HepG2 (cell line): ENCODE data around the gene FKBP1B. TPM values are rescaled to one million over a fixed set of nuclear protein-coding genes. Genes with fewer than 3 reads are reported as not detected.

Experiments
- CBX1 ChIP-seq: IDR thresholded peaks from one replicate; pipeline ENCODE4 v1.6.1; 2016; ENCODE audit warnings: antibody characterized with exemption, low read depth
- CEBPG ChIP-seq: IDR thresholded peaks from 2 replicates; pipeline ENCODE4 v1.6.1; 2016
- HDAC1 ChIP-seq: sonication (generic); formaldehyde crosslinking; IDR thresholded peaks from 2 replicates; pipeline ENCODE4 v1.5.1; 2020; ENCODE audit warnings: mild to moderate bottlenecking, missing genetic modification reagents
- HES4 ChIP-seq: sonication (generic); formaldehyde crosslinking; IDR thresholded peaks from 2 replicates; pipeline ENCODE4 v1.9.0; 2021; ENCODE audit warnings: mild to moderate bottlenecking, missing genetic modification reagents, borderline replicate concordance
- KDM5B ChIP-seq: sonication (generic); formaldehyde crosslinking; IDR thresholded peaks from 2 replicates; pipeline ENCODE4 v1.4.0; 2020; ENCODE audit warnings: missing genetic modification reagents, mild to moderate bottlenecking, borderline replicate concordance
- MAZ ChIP-seq, 2 experiments: sonication (generic) in 1 of 2; formaldehyde crosslinking in 1 of 2; IDR thresholded peaks; 2 replicates each; pipeline versions ENCODE4 v1.5.0 to v1.6.1; 2012 to 2020; ENCODE audit warnings: low read depth in 2 of 2, mild to moderate bottlenecking in 2 of 2, borderline replicate concordance in 1 of 2, improper control_type of control experiment in 1 of 2, low read length in 1 of 2, missing genetic modification reagents in 1 of 2, moderate library complexity in 1 of 2
- NR2F2 ChIP-seq: IDR thresholded peaks from 2 replicates; pipeline ENCODE4 v1.6.1; 2012; ENCODE audit warnings: low read depth, inconsistent platforms, borderline replicate concordance
- SIX4 ChIP-seq: sonication (generic); formaldehyde crosslinking; IDR thresholded peaks from 2 replicates; pipeline ENCODE4 v1.4.0; 2020; ENCODE audit warnings: missing genetic modification reagents
- SOX6 ChIP-seq, 2 experiments: fragments of 450-650 bp in 1 of 2; sonication (generic) in 1 of 2; formaldehyde crosslinking in 1 of 2; IDR thresholded peaks; 2 replicates each; pipeline versions ENCODE4 v1.4.0 to v1.6.1; 2017 to 2020; ENCODE audit warnings: antibody characterized with exemption in 1 of 2, mild to moderate bottlenecking in 1 of 2, missing genetic modification reagents in 1 of 2
- SP5 ChIP-seq: IDR thresholded peaks from 2 replicates; pipeline ENCODE4 v1.6.1; 2016; ENCODE audit warnings: low read depth, borderline replicate concordance
- ZC3H4 ChIP-seq: sonication (generic); formaldehyde crosslinking; IDR thresholded peaks from 2 replicates; pipeline ENCODE4 v1.4.0; 2020; ENCODE audit warnings: missing genetic modification reagents, borderline replicate concordance
- ZFY ChIP-seq: sonication (generic); formaldehyde crosslinking; IDR thresholded peaks from 2 replicates; pipeline ENCODE4 v1.4.0; 2020; ENCODE audit warnings: missing genetic modification reagents
- ZKSCAN8 ChIP-seq: IDR thresholded peaks from 2 replicates; pipeline ENCODE4 v1.6.1; 2016; ENCODE audit warnings: borderline replicate concordance, missing genetic modification reagents, missing compliant biosample characterization
- ZNF331 ChIP-seq: sonication (generic); formaldehyde crosslinking; IDR thresholded peaks from 2 replicates; pipeline ENCODE4 v1.4.0; 2020; ENCODE audit warnings: missing genetic modification reagents
- ZNF382 ChIP-seq: sonication (generic); formaldehyde crosslinking; IDR thresholded peaks from 2 replicates; pipeline ENCODE4 v1.5.0; 2020; ENCODE audit warnings: missing genetic modification reagents, mild to moderate bottlenecking, borderline replicate concordance
- ZNF431 ChIP-seq: sonication (generic); formaldehyde crosslinking; IDR thresholded peaks from 2 replicates; pipeline ENCODE4 v1.9.0; 2022; ENCODE audit warnings: missing genetic modification reagents, low read depth, mild to moderate bottlenecking, borderline replicate concordance
- polyA plus RNA-seq, 8 experiments: library from polyadenylated mRNA; depleted of rRNA in 3 of 8; stranded (reverse) in 7 of 8; unstranded in 1 of 8; fragments of >200 nt; fragmentation: Illumina TruSeq in 4 of 8; extraction: Trizol in 4 of 8; gene quantifications; 2 replicates each; pipeline versions ENCODE4 v1.2.1 to v1.2.3, GENCODE V29; 2011 to 2016; ENCODE audit warnings: low read depth in 4 of 8, missing spikeins in 1 of 8, mixed read lengths in 1 of 8; ENCODE audit not compliant: insufficient read depth in 1 of 8
- total RNA-seq, 5 experiments: library from RNA; depleted of rRNA; stranded (reverse); fragments of >200 nt; fragmentation: Illumina TruSeq; extraction: Trizol; gene quantifications; 2 replicates each; pipeline ENCODE4 v1.2.3, GENCODE V29; 2016; ENCODE audit warnings: low read depth in 1 of 5
- TF ChIP-seq, protein P1 (sequence below): sonication (generic); formaldehyde crosslinking; conservative IDR thresholded peaks from 2 replicates; pipeline ENCODE4 v1.4.0; 2020; ENCODE audit warnings: mild to moderate bottlenecking, missing genetic modification reagents, moderate library complexity
- TF ChIP-seq, protein P2 (sequence below): sonication (generic); formaldehyde crosslinking; IDR thresholded peaks from 2 replicates; pipeline ENCODE4 v1.4.0; 2020; ENCODE audit warnings: missing genetic modification reagents, mild to moderate bottlenecking, borderline replicate concordance
- TF ChIP-seq, protein P3 (sequence below): sonication (generic); formaldehyde crosslinking; IDR thresholded peaks from 2 replicates; pipeline ENCODE4 v1.4.0; 2020; ENCODE audit warnings: missing genetic modification reagents, borderline replicate concordance

The FKBP1B gene
- total and polyA plus RNA-seq, 2 of the 13 experiments (the other 11 are each of a cell fraction or from before 2014, with no cell fraction given) = 35.2 to 96.3 TPM

DNA sequence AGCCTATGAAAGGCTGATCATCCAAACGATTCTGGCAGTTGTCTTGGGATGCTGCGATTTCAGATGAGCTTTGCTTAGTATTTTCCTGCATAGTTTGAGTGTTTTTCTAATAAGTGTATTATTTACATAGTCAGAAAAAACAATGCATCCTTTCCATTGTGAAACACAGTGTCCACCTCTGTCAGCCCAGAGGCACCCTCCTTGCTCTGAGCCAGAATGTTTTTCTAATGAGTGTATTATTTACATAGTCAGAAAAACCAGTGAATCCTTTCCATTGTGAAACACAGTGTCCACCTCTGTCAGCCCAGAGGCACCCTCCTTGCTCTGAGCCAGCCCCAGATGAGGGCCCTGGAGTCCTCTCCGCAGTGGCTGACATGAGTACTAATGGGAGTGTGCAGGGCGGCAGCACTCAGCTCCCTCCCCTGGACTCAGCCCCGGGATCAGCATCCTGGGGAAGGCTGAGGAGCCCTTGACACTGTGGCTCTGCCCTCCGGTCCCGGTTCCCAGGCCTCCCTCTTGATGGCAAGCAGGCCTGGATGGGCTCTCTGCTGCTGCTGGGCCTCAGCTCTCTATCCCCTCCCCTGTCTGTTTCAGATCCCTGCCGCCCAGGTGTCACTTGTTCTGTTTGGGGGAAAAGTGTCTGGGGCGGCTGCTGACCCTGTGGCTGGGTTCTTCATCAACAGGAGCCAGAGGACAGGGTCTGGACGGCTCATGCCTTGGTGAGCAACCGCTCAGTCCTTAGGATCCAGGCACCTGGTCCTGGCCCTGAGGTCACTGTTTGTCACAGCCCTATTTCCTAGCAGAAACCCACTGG is 33.8 kb upstream of the FKBP1B start (continued):
- TF ChIP-seq, protein P1, sequence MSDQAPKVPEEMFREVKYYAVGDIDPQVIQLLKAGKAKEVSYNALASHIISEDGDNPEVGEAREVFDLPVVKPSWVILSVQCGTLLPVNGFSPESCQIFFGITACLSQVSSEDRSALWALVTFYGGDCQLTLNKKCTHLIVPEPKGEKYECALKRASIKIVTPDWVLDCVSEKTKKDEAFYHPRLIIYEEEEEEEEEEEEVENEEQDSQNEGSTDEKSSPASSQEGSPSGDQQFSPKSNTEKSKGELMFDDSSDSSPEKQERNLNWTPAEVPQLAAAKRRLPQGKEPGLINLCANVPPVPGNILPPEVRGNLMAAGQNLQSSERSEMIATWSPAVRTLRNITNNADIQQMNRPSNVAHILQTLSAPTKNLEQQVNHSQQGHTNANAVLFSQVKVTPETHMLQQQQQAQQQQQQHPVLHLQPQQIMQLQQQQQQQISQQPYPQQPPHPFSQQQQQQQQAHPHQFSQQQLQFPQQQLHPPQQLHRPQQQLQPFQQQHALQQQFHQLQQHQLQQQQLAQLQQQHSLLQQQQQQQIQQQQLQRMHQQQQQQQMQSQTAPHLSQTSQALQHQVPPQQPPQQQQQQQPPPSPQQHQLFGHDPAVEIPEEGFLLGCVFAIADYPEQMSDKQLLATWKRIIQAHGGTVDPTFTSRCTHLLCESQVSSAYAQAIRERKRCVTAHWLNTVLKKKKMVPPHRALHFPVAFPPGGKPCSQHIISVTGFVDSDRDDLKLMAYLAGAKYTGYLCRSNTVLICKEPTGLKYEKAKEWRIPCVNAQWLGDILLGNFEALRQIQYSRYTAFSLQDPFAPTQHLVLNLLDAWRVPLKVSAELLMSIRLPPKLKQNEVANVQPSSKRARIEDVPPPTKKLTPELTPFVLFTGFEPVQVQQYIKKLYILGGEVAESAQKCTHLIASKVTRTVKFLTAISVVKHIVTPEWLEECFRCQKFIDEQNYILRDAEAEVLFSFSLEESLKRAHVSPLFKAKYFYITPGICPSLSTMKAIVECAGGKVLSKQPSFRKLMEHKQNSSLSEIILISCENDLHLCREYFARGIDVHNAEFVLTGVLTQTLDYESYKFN = peak; percentile 87
- TF ChIP-seq NR2F2 = 0 out of 2 replicates have a peak, but pooled peaks have one; percentile 16
- TF ChIP-seq MAZ (IDR thresholded peaks at IDR 0.05; ENCODE audit: borderline replicate concordance, low read depth, low read length) = no peak
- TF ChIP-seq MAZ (CRISPR knock-in tag; IDR thresholded peaks at IDR 0.05; ENCODE audit: low read depth) = peak; percentile 74; the same call in 1 of the 2 replicates
- TF ChIP-seq ZNF431 = peak; percentile 58; the same call in 1 of the 2 replicates
- TF ChIP-seq ZFY = peak; percentile 78
- TF ChIP-seq ZC3H4 (CRISPR knock-in tag) = peak; percentile 41; the same call in 1 of the 2 replicates
- TF ChIP-seq SIX4 = 0 out of 2 replicates have a peak, but pooled peaks have one; percentile 41
- TF ChIP-seq, protein P2, sequence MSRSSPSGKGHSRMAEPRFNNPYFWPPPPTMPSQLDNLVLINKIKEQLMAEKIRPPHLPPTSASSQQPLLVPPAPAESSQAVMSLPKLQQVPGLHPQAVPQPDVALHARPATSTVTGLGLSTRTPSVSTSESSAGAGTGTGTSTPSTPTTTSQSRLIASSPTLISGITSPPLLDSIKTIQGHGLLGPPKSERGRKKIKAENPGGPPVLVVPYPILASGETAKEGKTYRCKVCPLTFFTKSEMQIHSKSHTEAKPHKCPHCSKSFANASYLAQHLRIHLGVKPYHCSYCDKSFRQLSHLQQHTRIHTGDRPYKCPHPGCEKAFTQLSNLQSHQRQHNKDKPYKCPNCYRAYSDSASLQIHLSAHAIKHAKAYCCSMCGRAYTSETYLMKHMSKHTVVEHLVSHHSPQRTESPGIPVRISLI (CRISPR knock-in tag) = peak; percentile 89; the same call in 1 of the 2 replicates
- TF ChIP-seq, protein P3, sequence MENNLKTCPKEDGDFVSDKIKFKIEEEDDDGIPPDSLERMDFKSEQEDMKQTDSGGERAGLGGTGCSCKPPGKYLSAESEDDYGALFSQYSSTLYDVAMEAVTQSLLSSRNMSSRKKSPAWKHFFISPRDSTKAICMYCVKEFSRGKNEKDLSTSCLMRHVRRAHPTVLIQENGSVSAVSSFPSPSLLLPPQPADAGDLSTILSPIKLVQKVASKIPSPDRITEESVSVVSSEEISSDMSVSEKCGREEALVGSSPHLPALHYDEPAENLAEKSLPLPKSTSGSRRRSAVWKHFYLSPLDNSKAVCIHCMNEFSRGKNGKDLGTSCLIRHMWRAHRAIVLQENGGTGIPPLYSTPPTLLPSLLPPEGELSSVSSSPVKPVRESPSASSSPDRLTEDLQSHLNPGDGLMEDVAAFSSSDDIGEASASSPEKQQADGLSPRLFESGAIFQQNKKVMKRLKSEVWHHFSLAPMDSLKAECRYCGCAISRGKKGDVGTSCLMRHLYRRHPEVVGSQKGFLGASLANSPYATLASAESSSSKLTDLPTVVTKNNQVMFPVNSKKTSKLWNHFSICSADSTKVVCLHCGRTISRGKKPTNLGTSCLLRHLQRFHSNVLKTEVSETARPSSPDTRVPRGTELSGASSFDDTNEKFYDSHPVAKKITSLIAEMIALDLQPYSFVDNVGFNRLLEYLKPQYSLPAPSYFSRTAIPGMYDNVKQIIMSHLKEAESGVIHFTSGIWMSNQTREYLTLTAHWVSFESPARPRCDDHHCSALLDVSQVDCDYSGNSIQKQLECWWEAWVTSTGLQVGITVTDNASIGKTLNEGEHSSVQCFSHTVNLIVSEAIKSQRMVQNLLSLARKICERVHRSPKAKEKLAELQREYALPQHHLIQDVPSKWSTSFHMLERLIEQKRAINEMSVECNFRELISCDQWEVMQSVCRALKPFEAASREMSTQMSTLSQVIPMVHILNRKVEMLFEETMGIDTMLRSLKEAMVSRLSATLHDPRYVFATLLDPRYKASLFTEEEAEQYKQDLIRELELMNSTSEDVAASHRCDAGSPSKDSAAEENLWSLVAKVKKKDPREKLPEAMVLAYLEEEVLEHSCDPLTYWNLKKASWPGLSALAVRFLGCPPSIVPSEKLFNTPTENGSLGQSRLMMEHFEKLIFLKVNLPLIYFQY (CRISPR knock-in tag) = peak; percentile 79; the same call in 1 of the 2 replicates
- peak; percentile 78; the same call in 1 of the 2 replicates for TF ChIP-seq KDM5B (CRISPR knock-in tag)
- peak; percentile 45; the same call in 1 of the 2 replicates for TF ChIP-seq ZNF331 (CRISPR knock-in tag)
- 0 out of 2 replicates have a peak, but pooled peaks have one; percentile 24 for TF ChIP-seq SOX6 (IDR thresholded peaks at IDR 0.05)
- peak; percentile 100 for TF ChIP-seq SOX6 (CRISPR knock-in tag; IDR thresholded peaks at IDR 0.05)
- TF ChIP-seq HES4 (CRISPR knock-in tag) = no peak
- peak; percentile 80; the same call in 1 of the 2 replicates for TF ChIP-seq ZKSCAN8 (CRISPR knock-in tag)
- peak; percentile 87 for TF ChIP-seq HDAC1 (CRISPR knock-in tag)
- TF ChIP-seq CBX1 = no peak
- peak; percentile 32; the same call in 1 of the 2 replicates for TF ChIP-seq SP5 (CRISPR knock-in tag)
- no peak; the same call in 1 of the 2 replicates for TF ChIP-seq ZNF382 (CRISPR knock-in tag)
- peak; percentile 88 for TF ChIP-seq CEBPG
